Activated B cell treated with CpG ODN at 0.5 μM for 24 hours (primary cell): ENCODE measurements around the gene FRMPD2. TPM values are rescaled to one million over a fixed set of nuclear protein-coding genes. Genes with fewer than 3 reads are reported as not detected.

ENCODE experiments used
- ATAC-seq: fragments of 200-7000 bp; cut with Tn5 transposase; one replicate; pipeline ENCODE4 v1.10.0; 2021; ENCODE audit warnings: low read depth, mild to moderate bottlenecking, moderate library complexity
- CTCF ChIA-PET: fragments of 350-600 bp; sonication (Branson Sonifier 250); formaldehyde crosslinking; loops from one replicate; lab custom pipeline; 2021; ENCODE audit warnings: antibody characterized with exemption; lab: Charles Lee
- POLR2A ChIA-PET: fragments of 350-600 bp; sonication (Branson Sonifier 250); formaldehyde crosslinking; loops from one replicate; lab custom pipeline; 2021; ENCODE audit warnings: antibody characterized with exemption; lab: Charles Lee
- DNase-seq: peaks from one replicate; pipeline ENCODE4 v3.0.0; 2022
- H3K27ac Mint-ChIP-seq: one replicate; pipeline ENCODE4 v1.8.0; 2020; ENCODE audit warnings: mixed read lengths
- H3K27me3 Mint-ChIP-seq: one replicate; pipeline ENCODE4 v1.8.0; 2021; ENCODE audit warnings: mixed read lengths
- H3K36me3 Mint-ChIP-seq: one replicate; pipeline ENCODE4 v1.8.0; 2021; ENCODE audit warnings: low read depth, mixed read lengths
- H3K4me1 Mint-ChIP-seq: one replicate; pipeline ENCODE4 v1.8.0; 2021; ENCODE audit warnings: mixed read lengths
- H3K4me3 Mint-ChIP-seq: one replicate; pipeline ENCODE4 v1.8.0; 2020; ENCODE audit warnings: mild to moderate bottlenecking, mixed read lengths
- H3K9me3 Mint-ChIP-seq: one replicate; pipeline ENCODE4 v1.8.0; 2020; ENCODE audit warnings: mixed read lengths
- intact Hi-C: fragments of 100-400 bp; cut with micrococcal nuclease; formaldehyde crosslinking; loops from one replicate; pipeline ENCODE4 v1.15.1; 2024
- total RNA-seq: library from RNA; stranded (reverse); gene quantifications from 2 replicates; pipeline ENCODE4 v1.2.3, GENCODE V29; 2022
- TF ChIP-seq, protein P1 (sequence below): fragments of 200-600 bp; IDR thresholded peaks from one replicate; pipeline ENCODE4 v1.8.0; 2022; ENCODE audit warnings: antibody characterized with exemption, mild to moderate bottlenecking

Gene FRMPD2
- total RNA-seq, 1 donor from 2014 or later, result not detected

DNA sequence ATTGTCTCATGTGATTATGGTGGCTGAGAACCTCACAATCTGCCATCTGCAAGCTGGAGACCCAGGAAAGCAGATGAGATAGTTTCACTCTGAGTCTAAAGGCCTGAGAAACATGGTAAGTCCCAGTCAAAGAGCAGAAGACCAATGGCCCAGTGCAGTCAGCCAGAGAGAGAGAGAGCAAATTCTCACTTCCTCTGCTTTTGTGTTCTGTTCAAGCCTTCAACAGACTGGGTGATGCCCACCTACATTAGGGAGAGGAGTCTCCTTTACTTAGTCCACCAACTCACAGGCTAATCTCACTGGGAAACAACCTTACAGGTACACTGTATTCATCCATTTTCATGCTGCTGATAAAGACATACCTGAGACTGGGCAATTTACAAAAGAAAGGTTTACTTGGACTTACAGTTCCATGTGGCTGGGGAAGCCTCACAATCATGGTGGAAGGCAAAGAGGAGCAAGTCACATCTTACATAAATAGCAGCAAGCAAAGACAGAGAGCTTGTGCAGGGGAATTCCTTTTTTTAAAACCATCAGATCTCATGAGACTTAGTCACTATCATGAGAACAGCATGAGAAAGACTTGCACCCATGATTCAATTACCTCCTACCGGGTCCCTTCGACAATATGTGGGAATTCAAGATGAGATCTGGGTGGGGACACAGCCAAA lies 4.7 kb upstream of the FRMPD2 start:
- TF ChIP-seq, protein P1, sequence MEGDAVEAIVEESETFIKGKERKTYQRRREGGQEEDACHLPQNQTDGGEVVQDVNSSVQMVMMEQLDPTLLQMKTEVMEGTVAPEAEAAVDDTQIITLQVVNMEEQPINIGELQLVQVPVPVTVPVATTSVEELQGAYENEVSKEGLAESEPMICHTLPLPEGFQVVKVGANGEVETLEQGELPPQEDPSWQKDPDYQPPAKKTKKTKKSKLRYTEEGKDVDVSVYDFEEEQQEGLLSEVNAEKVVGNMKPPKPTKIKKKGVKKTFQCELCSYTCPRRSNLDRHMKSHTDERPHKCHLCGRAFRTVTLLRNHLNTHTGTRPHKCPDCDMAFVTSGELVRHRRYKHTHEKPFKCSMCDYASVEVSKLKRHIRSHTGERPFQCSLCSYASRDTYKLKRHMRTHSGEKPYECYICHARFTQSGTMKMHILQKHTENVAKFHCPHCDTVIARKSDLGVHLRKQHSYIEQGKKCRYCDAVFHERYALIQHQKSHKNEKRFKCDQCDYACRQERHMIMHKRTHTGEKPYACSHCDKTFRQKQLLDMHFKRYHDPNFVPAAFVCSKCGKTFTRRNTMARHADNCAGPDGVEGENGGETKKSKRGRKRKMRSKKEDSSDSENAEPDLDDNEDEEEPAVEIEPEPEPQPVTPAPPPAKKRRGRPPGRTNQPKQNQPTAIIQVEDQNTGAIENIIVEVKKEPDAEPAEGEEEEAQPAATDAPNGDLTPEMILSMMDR, result no peak
- Mint-ChIP-seq H3K36me3 (no peaks in the 10 kb centered on the region), H3K27ac (peak overlapping the region; percentile 89), H3K4me3 (peak overlapping the region; percentile 46), H3K4me1 (peaks cover 34% of the 10 kb centered on the region), H3K9me3 (peaks cover 10% of the 10 kb centered on the region), H3K27me3 (no peaks in the 10 kb centered on the region)
- DNase-seq, result no peak
- intact Hi-C loops, result loop anchor here (1.0 kb wide), 1 partner anchor 27 kb away; the partner anchor contains the start of gene MAPK8
- peak; percentile 91 for ATAC-seq
- ChIA-PET POLR2A (interaction anchor here (0.8 to 1.2 kb wide), 2 partner anchors 10 to 1260 kb away, joined by 3 read pairs; partner anchors contain the start of gene ERCC6), CTCF (no interaction called here)

DNA sequence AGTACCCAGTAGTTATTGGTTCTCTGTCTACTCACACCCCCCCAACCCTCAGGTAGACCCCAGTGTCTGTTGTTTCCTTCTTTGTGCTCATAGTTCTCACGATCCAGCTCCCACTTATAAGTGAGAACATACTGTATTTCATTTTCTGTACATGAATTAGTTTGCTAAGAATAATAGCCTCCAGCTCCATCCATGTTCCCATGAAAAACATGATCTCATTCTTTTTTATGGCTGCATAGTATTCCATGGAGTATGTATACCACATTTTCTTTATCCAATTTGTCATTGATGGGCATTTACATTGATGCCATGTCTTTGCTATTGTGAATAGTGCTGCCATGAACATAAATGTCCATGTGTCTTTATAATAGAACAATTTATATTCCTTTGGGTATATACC lies 2.6 kb upstream of the FRMPD2 start:
- H3K27ac Mint-ChIP-seq, result no peak overlapping the region
- H3K4me3 Mint-ChIP-seq, result no peak overlapping the region
- intact Hi-C loops, result no loop called here
- TF ChIP-seq, protein P1, result no peak
- POLR2A ChIA-PET, result interaction anchor here (0.6 kb wide), 1 partner anchor 25 kb away, joined by 3 read pairs; no protein-coding TSS in a partner anchor
- H3K27me3 Mint-ChIP-seq, result no peaks in the 10 kb centered on the region
- peaks cover 20% of the 10 kb centered on the region for H3K4me1 Mint-ChIP-seq
- CTCF ChIA-PET, result no interaction called here
- ATAC-seq, result no peak
- DNase-seq, result no peak
- H3K9me3 Mint-ChIP-seq, result peaks cover 4% of the 10 kb centered on the region
- H3K36me3 Mint-ChIP-seq, result no peaks in the 10 kb centered on the region

GRCh38 chr10:48273741-48274140 lies 755 bp downstream of the FRMPD2 start:
- TF ChIP-seq, protein P1, result no peak
- Mint-ChIP-seq H3K27me3 (no peaks in the 10 kb centered on the region), H3K4me3 (no peak overlapping the region), H3K36me3 (no peaks in the 10 kb centered on the region), H3K27ac (no peak overlapping the region), H3K4me1 (peaks cover 5% of the 10 kb centered on the region), H3K9me3 (no peaks in the 10 kb centered on the region)
- DNase-seq (no peak), ATAC-seq (no peak)
- intact Hi-C loops, result no loop called here
- ChIA-PET POLR2A (no interaction called here), CTCF (no interaction called here)

- Mint-ChIP-seq H3K4me1 (no peaks in the 10 kb centered on the region), H3K36me3 (no peaks in the 10 kb centered on the region), H3K4me3 (no peak overlapping the region), H3K27ac (no peak overlapping the region), H3K9me3 (peaks cover 3% of the 10 kb centered on the region), H3K27me3 (no peaks in the 10 kb centered on the region)
- intact Hi-C loops, result no loop called here
- DNase-seq (no peak), ATAC-seq (no peak)
- TF ChIP-seq, protein P1, result no peak
- ChIA-PET POLR2A (no interaction called here), CTCF (no interaction called here)
Measured at GRCh38 chr10:48272682-48273081, 1.8 kb downstream of the FRMPD2 start.

DNA sequence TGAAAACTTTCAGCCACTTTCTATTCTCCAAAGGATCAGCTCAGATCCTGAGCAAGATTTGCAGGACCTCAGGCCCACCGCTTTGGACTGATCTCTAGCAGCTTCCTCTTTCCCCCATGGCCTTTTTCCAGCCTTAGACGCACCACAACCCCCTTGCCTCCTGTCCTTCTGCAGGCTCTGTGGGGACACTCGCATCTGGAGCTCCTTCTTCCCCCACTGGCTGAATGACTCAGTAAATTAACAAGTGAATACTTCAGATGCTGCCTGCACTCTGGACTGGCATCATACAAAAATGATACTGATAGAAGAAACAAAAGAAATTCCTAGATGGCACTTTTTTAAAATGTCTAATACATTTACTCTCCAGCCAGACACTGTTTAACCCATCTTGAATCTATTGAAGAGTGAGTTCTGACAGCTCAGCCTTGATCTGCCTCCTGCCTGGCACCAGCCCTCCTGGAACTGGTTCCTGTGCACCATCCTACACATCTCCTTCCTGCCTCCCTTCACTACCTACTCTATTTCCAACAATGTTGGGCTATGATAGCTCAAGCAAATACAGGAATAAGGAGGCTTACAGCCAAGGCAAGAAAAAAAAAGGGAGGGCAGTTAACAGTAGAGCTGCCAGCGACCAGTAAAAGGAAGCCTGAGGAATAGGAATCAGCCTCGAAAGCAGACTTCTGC lies 3.3 kb downstream of the FRMPD2 start:
- no peaks in the 10 kb centered on the region for H3K36me3 Mint-ChIP-seq
- no peak overlapping the region for H3K4me3 Mint-ChIP-seq
- TF ChIP-seq, protein P1, result no peak
- intact Hi-C loops, result no loop called here
- ChIA-PET CTCF (no interaction called here), POLR2A (no interaction called here)
- H3K9me3 Mint-ChIP-seq, result peaks cover 4% of the 10 kb centered on the region
- no peaks in the 10 kb centered on the region for H3K4me1 Mint-ChIP-seq
- H3K27me3 Mint-ChIP-seq, result no peaks in the 10 kb centered on the region
- no peak for ATAC-seq
- no peak overlapping the region for H3K27ac Mint-ChIP-seq
- DNase-seq, result no peak
